Measurements from ENCODE around the gene KRTAP5-7. TPM values are rescaled to one million over a fixed set of nuclear protein-coding genes. Genes with fewer than 3 reads are reported as not detected.

The KRTAP5-7 gene
- total and polyA plus RNA-seq, 2 of the 8 experiments (the other 6 are each of a cell fraction or from before 2014, with no cell fraction given), result not detected

DNA sequence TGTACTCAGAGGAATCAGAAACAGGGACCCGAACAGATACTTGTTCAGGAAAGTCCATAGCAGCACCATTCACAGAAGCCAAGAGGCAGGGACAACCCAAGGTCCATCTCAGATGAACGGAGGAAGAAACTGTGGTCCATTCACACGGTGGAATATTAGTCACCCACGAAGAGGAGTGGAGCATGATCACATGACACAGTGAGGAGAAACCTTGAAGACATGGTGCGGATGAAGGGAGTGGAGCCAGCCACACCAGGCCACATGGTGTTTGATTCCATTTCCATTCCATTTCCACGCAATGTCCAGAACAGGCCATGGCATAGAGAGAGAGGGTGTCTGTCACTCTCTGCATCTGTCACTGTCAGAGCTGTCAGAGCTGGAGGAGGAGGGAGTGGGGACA lies 43.4 kb upstream of the KRTAP5-7 start:
- Histone ChIP-seq H2BK120ac (replicated peaks; ENCODE audit: low read depth, low read length) (no peak overlapping the region), H3K27ac (ENCODE audit: low read depth, low read length) (no peak overlapping the region), H3K9me3 (ENCODE audit: insufficient read depth in 2 of 2, low read depth in 1 of 2, low read length in 1 of 2) (no peaks in the 10 kb centered on the region), H2BK20ac (ENCODE audit: low read length) (no peak overlapping the region), H2BK12ac (ENCODE audit: low read depth, low read length) (no peak overlapping the region), H3K4me1 (replicated peaks in 1 of 4; ENCODE audit: control insufficient read depth in 3 of 4, insufficient read depth in 4 of 4, low read length in 3 of 4) (no peaks in the 10 kb centered on the region), H2BK15ac (ENCODE audit: low read length) (no peak overlapping the region), H3K27me3 (replicated peaks in 1 of 4; ENCODE audit: control insufficient read depth in 3 of 4, extremely low read depth in 1 of 4, insufficient read depth in 3 of 4, low read length in 3 of 4) (no peaks in the 10 kb centered on the region), H3K23me2 (ENCODE audit: low read depth, low read length) (peaks cover 4% of the 10 kb centered on the region; the same call in 1 of the 2 replicates), H3K36me3 (ENCODE audit: control insufficient read depth in 2 of 4, insufficient read depth in 4 of 4, low read length in 3 of 4) (peaks cover 8 to 25% (median 21%) of the 10 kb centered on the region in 4 experiments; a peak in 7 of 8 replicates), H4K91ac (replicated peaks; ENCODE audit: insufficient read length, low read length) (no peak overlapping the region), H3K23ac (ENCODE audit: insufficient read length) (no peak overlapping the region), H3K9ac (replicated peaks in 1 of 4; ENCODE audit: extremely low read depth in 1 of 4, low read depth in 3 of 4, low read length in 3 of 4) (no peak overlapping the region), H3K56ac (replicated peaks; ENCODE audit: insufficient read length, low read depth, low read length) (no peak overlapping the region), H3K4me2 (ENCODE audit: insufficient read depth in 1 of 2, low read depth in 2 of 2, low read length in 2 of 2) (no peak overlapping the region), H3K4ac (replicated peaks; ENCODE audit: insufficient read length, low read depth, low read length) (no peak overlapping the region), H3K14ac (ENCODE audit: insufficient read length) (no peak overlapping the region), H3K79me1 (ENCODE audit: low read depth, low read length) (no peaks in the 10 kb centered on the region), H3K4me3 (ENCODE audit: extremely low read depth in 1 of 4, insufficient read depth in 2 of 4, low read depth in 3 of 4, low read length in 4 of 4) (no peak overlapping the region), H4K20me1 (replicated peaks in 1 of 2; ENCODE audit: control insufficient read depth in 1 of 2, insufficient read depth in 2 of 2, low read length in 2 of 2) (peaks cover 6 to 15% of the 10 kb centered on the region in 2 experiments), H4K8ac (ENCODE audit: extremely low read depth, insufficient read depth, low read length) (no peak overlapping the region), H3K18ac (ENCODE audit: extremely low read depth, low read length) (no peak overlapping the region), H2BK5ac (ENCODE audit: low read depth, low read length) (no peak overlapping the region), H3K79me2 (ENCODE audit: control insufficient read depth in 1 of 2, insufficient read depth in 2 of 2, low read length in 2 of 2) (no peaks in the 10 kb centered on the region), H2AFZ (ENCODE audit: low read length) (no peak overlapping the region), H2AK5ac (ENCODE audit: low read depth, low read length) (no peak overlapping the region), H4K5ac (ENCODE audit: insufficient read length, low read depth, low read length) (no peak overlapping the region)
- 82% methylated on average over 6 of the region's 6 CpGs; no CpG with 5 or more reads in 1 of the 2 experiments for WGBS, 2 experiments (ENCODE audit: extremely low coverage in 1 of 2, insufficient coverage in 1 of 2, insufficient read length in 1 of 2, insufficient replicate concordance in 2 of 2, low coverage in 1 of 2, low lambda C conversion rate in 2 of 2, missing lambda C conversion rate in 1 of 2)
- FAIRE-seq (no peak), DNase-seq (ENCODE audit: low read depth in 1 of 2, low spot score in 2 of 2) (no peak)
- ChIA-PET CTCF (ENCODE audit: partially characterized antibody) (no interaction called here), POLR2A (ENCODE audit: partially characterized antibody) (no interaction called here)
- TF ChIP-seq, protein P1, sequence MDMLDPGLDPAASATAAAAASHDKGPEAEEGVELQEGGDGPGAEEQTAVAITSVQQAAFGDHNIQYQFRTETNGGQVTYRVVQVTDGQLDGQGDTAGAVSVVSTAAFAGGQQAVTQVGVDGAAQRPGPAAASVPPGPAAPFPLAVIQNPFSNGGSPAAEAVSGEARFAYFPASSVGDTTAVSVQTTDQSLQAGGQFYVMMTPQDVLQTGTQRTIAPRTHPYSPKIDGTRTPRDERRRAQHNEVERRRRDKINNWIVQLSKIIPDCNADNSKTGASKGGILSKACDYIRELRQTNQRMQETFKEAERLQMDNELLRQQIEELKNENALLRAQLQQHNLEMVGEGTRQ (IDR thresholded peaks at IDR 0.05; ENCODE audit: low read length), result no peak
- TF ChIP-seq, protein P2, sequence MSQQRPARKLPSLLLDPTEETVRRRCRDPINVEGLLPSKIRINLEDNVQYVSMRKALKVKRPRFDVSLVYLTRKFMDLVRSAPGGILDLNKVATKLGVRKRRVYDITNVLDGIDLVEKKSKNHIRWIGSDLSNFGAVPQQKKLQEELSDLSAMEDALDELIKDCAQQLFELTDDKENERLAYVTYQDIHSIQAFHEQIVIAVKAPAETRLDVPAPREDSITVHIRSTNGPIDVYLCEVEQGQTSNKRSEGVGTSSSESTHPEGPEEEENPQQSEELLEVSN (IDR thresholded peaks at IDR 0.05), result no peak
- TF ChIP-seq RNF2 (IDR thresholded peaks at IDR 0.05; ENCODE audit: borderline replicate concordance, low read depth, low read length, missing control alignments, poor library complexity, severe bottlenecking), result no peak
- no peak for TF ChIP-seq ASH2L (IDR thresholded peaks at IDR 0.05; ENCODE audit: low read length)
- no peak for TF ChIP-seq CHD1 (IDR thresholded peaks at IDR 0.05; ENCODE audit: low read depth, low read length)
- TF ChIP-seq RAD21 (IDR thresholded peaks at IDR 0.05 in 1 of 2, conservative IDR thresholded peaks at IDR 0.05 in 1 of 2; ENCODE audit: low read depth in 2 of 2, low read length in 2 of 2), result no peak
- TF ChIP-seq RFX5 (IDR thresholded peaks at IDR 0.05; ENCODE audit: borderline replicate concordance, low read depth, low read length), result no peak
- TF ChIP-seq SIX5 (IDR thresholded peaks at IDR 0.05; ENCODE audit: low read depth, low read length), result no peak
- TF ChIP-seq POLR2A (IDR thresholded peaks at IDR 0.05; ENCODE audit: control extremely low read depth in 1 of 2, low read depth in 2 of 2, low read length in 2 of 2), result no peak
- TF ChIP-seq TAF7 (optimal IDR thresholded peaks at IDR 0.05; ENCODE audit: borderline replicate concordance, low read depth, low read length), result no peak
- TF ChIP-seq HDAC2 (IDR thresholded peaks at IDR 0.05; ENCODE audit: borderline replicate concordance in 1 of 2, low read depth in 2 of 2, low read length in 2 of 2), result no peak
- TF ChIP-seq CTBP2 (IDR thresholded peaks at IDR 0.05; ENCODE audit: borderline replicate concordance, insufficient read depth, insufficient read length, low read length), result no peak
